ENCODE measurements around the gene ATAD3C. TPM values are rescaled to one million over a fixed set of nuclear protein-coding genes. Genes with fewer than 3 reads are reported as not detected.
A peak's percentile ranks its signal among the peaks of the same experiment; 100 is the strongest.

The ATAD3C gene, protein sequence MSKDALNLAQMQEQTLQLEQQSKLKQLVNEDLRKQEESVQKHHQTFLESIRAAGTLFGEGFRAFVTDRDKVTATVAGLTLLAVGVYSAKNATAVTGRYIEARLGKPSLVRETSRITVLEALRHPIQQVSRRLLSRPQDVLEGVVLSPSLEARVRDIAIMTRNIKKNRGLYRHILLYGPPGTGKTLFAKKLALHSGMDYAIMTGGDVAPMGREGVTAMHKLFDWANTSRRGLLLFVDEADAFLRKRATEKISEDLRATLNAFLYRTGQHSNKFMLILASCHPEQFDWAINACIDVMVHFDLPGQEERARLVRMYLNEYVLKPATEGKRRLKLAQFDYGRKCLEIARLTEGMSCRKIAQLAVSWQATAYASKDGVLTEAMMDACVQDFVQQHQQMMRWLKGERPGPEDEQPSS
- 1.4 and 2.7 TPM in 2 replicates for total RNA-seq (2013; cell fraction: nucleolus; rRNA removed)
- 0.06 and 0.44 TPM in 2 replicates for total RNA-seq (2014; rRNA removed)
- 0.41 and 0.63 TPM in 2 replicates for total RNA-seq (2014; rRNA removed; fragmentation: Illumina TruSeq; extraction: Trizol)
- total RNA-seq (2021), result 1.1 and 1.6 TPM in 2 replicates
- 3.2 TPM for polyA plus RNA-seq (2011; ENCODE audit: low read depth)
- polyA plus RNA-seq (2011; rRNA removed), result 2.2 and 3.1 TPM in 2 replicates
- polyA plus RNA-seq (2011; cell fraction: cytosol; rRNA removed), result 7.5 and 8.5 TPM in 2 replicates
- 1.8 and 3.0 TPM in 2 replicates for polyA plus RNA-seq (2011; cell fraction: nucleus; rRNA removed)
- 1.7 and 2.1 TPM in 2 replicates for polyA plus RNA-seq (2012)
- polyA plus RNA-seq (2014; fragmentation: Illumina TruSeq; extraction: Trizol), result 0.22 and 0.32 TPM in 2 replicates
- polyA plus RNA-seq (2014; fragmentation: Nextera tagmentation; extraction: Ambion mirVana), result under 1 TPM; 0.03 to 0.13 TPM
- polyA plus RNA-seq (2014; rRNA removed), result 1.1 and 2.1 TPM in 2 replicates
- 1 to 10 TPM; 2.1 to 2.9 TPM for polyA plus RNA-seq (2016; fragmentation: Nextera tagmentation; extraction: Ambion mirVana)
- 0.29 and 2.3 TPM in 2 replicates for polyA minus RNA-seq (2011; rRNA and poly(A)+ RNA removed)
- 0.42 TPM in 1 of 2 replicates, not detected in the other for polyA minus RNA-seq (2011; cell fraction: cytosol; rRNA and poly(A)+ RNA removed)
- polyA minus RNA-seq (2011; cell fraction: nucleus; rRNA and poly(A)+ RNA removed), result 1.2 TPM in 1 of 2 replicates, not detected in the other
- Bru-seq, nascent RNA, result percentile 40 among the genes with signal in this experiment
- BruChase-seq, experiment 1, labeled RNA remaining after a 6-hour chase, result percentile 46 among the genes with signal in this experiment
- BruChase-seq, experiment 2, labeled RNA remaining after a 2-hour chase, result percentile 45 among the genes with signal in this experiment
- long read RNA-seq, experiment 1, transcript ATAD3C-203 (2 exons, 506 nt), result major isoform, 11 of 11 reads
- long read RNA-seq, experiment 1, partial matches to known transcripts, result 0 of 11 reads
- long read RNA-seq, experiment 1, other reads (novel, unspliced or antisense), result 0 of 11 reads
- long read RNA-seq, experiment 2, partial matches to known transcripts, result 0 of 4 reads
- long read RNA-seq, experiment 2, other reads (novel, unspliced or antisense), result 1 of 4 reads

DNA sequence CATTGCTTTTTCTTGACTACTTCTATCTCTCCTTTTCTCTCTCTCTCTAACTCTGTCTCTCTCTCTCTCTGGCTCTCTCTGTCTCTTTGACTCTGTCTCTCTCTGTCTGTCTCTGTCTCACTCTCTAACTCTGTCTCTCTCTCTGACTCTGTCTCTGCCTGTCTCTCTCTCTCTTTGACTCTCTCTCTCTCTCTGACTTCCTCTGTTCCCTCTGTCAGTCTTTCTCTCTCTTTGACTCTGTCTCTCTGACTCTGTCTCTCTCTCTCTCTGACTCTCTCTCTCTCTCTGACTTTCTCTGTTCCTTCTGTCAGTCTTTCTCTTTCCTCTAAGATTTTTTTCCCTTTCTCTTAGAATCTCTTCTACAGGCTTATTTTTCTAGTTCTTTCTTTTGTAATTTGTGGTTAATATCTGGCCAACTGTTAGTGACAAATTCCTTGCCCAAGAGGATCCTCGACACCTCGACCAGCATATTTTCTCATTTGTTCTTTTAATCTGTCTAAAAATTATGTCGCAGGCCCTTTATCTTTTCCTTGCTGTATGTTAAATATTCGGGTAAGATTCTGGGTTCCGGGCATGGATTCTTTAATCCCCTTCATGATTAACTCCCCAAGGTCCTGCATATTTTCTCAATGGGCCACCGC is at the start of gene ATAD3C:
TSS of gene ATAD3C (plus strand) at position 591 of the 641 bp plus-strand sequence. CDS start 995 bp downstream, outside the sequence.
- POLR2A ChIA-PET, result no interaction called here
- Histone ChIP-seq H4K20me1 (ENCODE audit: control insufficient read depth, insufficient read depth) (no peaks in the 10 kb centered on the region), H3K9ac (ENCODE audit: control insufficient read depth, insufficient read depth, low read length) (no peak within 1 kb of the TSS), H3K27me3 (replicated peaks in 1 of 2; ENCODE audit: control insufficient read depth in 2 of 2, insufficient read depth in 2 of 2, low read length in 1 of 2) (no peaks in the 10 kb centered on the region), H2AFZ (ENCODE audit: control insufficient read depth, low read depth, low read length) (no peak within 1 kb of the TSS), H3K27ac (ENCODE audit: control insufficient read depth, insufficient read depth) (no peak within 1 kb of the TSS), H3K4me1 (ENCODE audit: control insufficient read depth, insufficient read depth, low read length) (no peaks in the 10 kb centered on the region), H3K9me3 (replicated peaks; ENCODE audit: control insufficient read depth, insufficient read depth, low read length) (no peaks in the 10 kb centered on the region), H3K36me3 (ENCODE audit: control insufficient read depth in 2 of 2, insufficient read depth in 2 of 2, low read length in 1 of 2) (no peaks in the 10 kb centered on the region), H3K4me3 (no peak within 1 kb of the TSS), H3K79me2 (ENCODE audit: control insufficient read depth, insufficient read depth, low read length) (no peaks in the 10 kb centered on the region), H3K4me2 (ENCODE audit: control insufficient read depth, insufficient read depth) (no peak within 1 kb of the TSS)
- no peak for ATAC-seq
- TF ChIP-seq ZNF207 (IDR thresholded peaks at IDR 0.05; ENCODE audit: borderline replicate concordance), result no peak
- TF ChIP-seq, protein P1, sequence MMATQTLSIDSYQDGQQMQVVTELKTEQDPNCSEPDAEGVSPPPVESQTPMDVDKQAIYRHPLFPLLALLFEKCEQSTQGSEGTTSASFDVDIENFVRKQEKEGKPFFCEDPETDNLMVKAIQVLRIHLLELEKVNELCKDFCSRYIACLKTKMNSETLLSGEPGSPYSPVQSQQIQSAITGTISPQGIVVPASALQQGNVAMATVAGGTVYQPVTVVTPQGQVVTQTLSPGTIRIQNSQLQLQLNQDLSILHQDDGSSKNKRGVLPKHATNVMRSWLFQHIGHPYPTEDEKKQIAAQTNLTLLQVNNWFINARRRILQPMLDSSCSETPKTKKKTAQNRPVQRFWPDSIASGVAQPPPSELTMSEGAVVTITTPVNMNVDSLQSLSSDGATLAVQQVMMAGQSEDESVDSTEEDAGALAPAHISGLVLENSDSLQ (IDR thresholded peaks at IDR 0.05), result 0 out of 2 replicates have a peak, but pooled peaks have one; percentile 6
- no peak for DNase-seq (ENCODE audit: low read depth, low spot score)
- CTCF ChIA-PET, result interaction anchor here (0.7 kb wide), 1 partner anchor 8 kb away, joined by 3 read pairs; no protein-coding TSS in a partner anchor
- FAIRE-seq, result no peak
- SMC1A ChIA-PET (ENCODE audit: uncharacterized antibody, unreplicated experiment), result interaction anchor here (1.0 kb wide), 1 partner anchor 9 kb away, joined by 4 read pairs; no protein-coding TSS in a partner anchor
- intact Hi-C loops (cut with micrococcal nuclease; ENCODE audit: unreplicated experiment) (no loop called here), in situ Hi-C loops (cut with MboI) (no loop called here)
- no TSS peak for BruUV-seq (replicated peaks)
- 55% methylated on average over 6 of the region's 6 CpGs for WGBS (ENCODE audit: insufficient coverage, insufficient replicate concordance, low lambda C conversion rate, missing lambda C conversion rate)
- RAD21 ChIA-PET (ENCODE audit: unreplicated experiment), result no interaction called here

All from GM12878 (cell line).